Stimulated activated CD8-positive, alpha-beta memory T cell treated with anti-CD3 and anti-CD28 coated beads, Interleukin-12 subunit alpha, Interleukin-12 subunit beta, amount 100 ng/mL, for 4 hours (primary cell): Measurements from ENCODE around the gene RASAL2.

Source experiments
- DNase-seq: peaks from one replicate; pipeline ENCODE4 v3.0.0-alpha.2; 2020; ENCODE audit warnings: low read depth

The RASAL2 gene

GRCh38 chr1:178393370-178393769 is 299.5 kb downstream of the RASAL2 start:
- no peak for DNase-seq

- no peak for DNase-seq
Measured at GRCh38 chr1:178396789-178397188, 302.9 kb downstream of the RASAL2 start.

- DNase-seq: no peak
Measured at GRCh38 chr1:178397678-178398077, 303.8 kb downstream of the RASAL2 start.

GRCh38 chr1:178399177-178399728 is 305.3 kb downstream of the RASAL2 start:
- DNase-seq: no peak

GRCh38 chr1:178405137-178405536 is 311.2 kb downstream of the RASAL2 start:
- DNase-seq: no peak

- DNase-seq: no peak
Measured at GRCh38 chr1:178407215-178407614, 313.3 kb downstream of the RASAL2 start.

- DNase-seq: no peak
Measured at GRCh38 chr1:178407655-178408054, 313.8 kb downstream of the RASAL2 start.

- no peak for DNase-seq
Measured at GRCh38 chr1:178408871-178409270, 315.0 kb downstream of the RASAL2 start.

- no peak for DNase-seq
Measured at GRCh38 chr1:178409541-178409940, 315.6 kb downstream of the RASAL2 start.

- DNase-seq: no peak
Measured at GRCh38 chr1:178411756-178412399, 318.0 kb downstream of the RASAL2 start.

GRCh38 chr1:178412400-178412770 is 318.5 kb downstream of the RASAL2 start:
- no peak for DNase-seq

GRCh38 chr1:178417858-178418257 is 324.0 kb downstream of the RASAL2 start:
- no peak for DNase-seq

- no peak for DNase-seq
Measured at GRCh38 chr1:178418284-178418955, 324.5 kb downstream of the RASAL2 start.

- DNase-seq: no peak
Measured at GRCh38 chr1:178434360-178434759, 340.5 kb downstream of the RASAL2 start.

- DNase-seq: no peak
Measured at GRCh38 chr1:178434899-178435435, 341.1 kb downstream of the RASAL2 start.

GRCh38 chr1:178436899-178437298 is 343.0 kb downstream of the RASAL2 start:
- DNase-seq: no peak

- no peak for DNase-seq
Measured at GRCh38 chr1:178438432-178438831, 344.5 kb downstream of the RASAL2 start.

- DNase-seq: no peak
Measured at GRCh38 chr1:178442925-178443324, 349.0 kb downstream of the RASAL2 start.

GRCh38 chr1:178450871-178451270 is 357.0 kb downstream of the RASAL2 start:
- DNase-seq: no peak

- DNase-seq: no peak
Measured at GRCh38 chr1:178451529-178451928, 357.6 kb downstream of the RASAL2 start.

- DNase-seq: no peak
Measured at GRCh38 chr1:178452013-178452412, 358.1 kb downstream of the RASAL2 start.

- no peak for DNase-seq
Measured at GRCh38 chr1:178456472-178456871, 362.6 kb downstream of the RASAL2 start.

- no peak for DNase-seq
Measured at GRCh38 chr1:178457651-178458050, 363.7 kb downstream of the RASAL2 start.
